Urothelium cell line (cell line): Measurements from ENCODE around the gene PHLDB2.
A peak's percentile ranks its signal among the peaks of the same experiment; 100 is the strongest.

ENCODE experiments used
- DNase-seq: peaks from one replicate; pipeline ENCODE4 v3.0.0; 2011; ENCODE audit warnings: low spot score, mixed read lengths
- FAIRE-seq: peaks from 2 replicates; lab custom pipeline; 2011; peaks lifted over from hg19 to GRCh38; lab: Jason Lieb, UNC

Gene PHLDB2

GRCh38 chr3:111881480-111881879 lies 22.4 kb downstream of the PHLDB2 start:
- no peak for FAIRE-seq
- DNase-seq: no peak

GRCh38 chr3:111882194-111882593 lies 23.1 kb downstream of the PHLDB2 start:
- DNase-seq: no peak
- no peak for FAIRE-seq

- DNase-seq: no peak
- FAIRE-seq: no peak
Measured at GRCh38 chr3:111882799-111883198, 23.7 kb downstream of the PHLDB2 start.

GRCh38 chr3:111884411-111885018 lies 25.4 kb downstream of the PHLDB2 start:
- DNase-seq (no peak), FAIRE-seq (no peak)

GRCh38 chr3:111885578-111885977 lies 26.5 kb downstream of the PHLDB2 start:
- DNase-seq (no peak), FAIRE-seq (no peak)

- no peak for DNase-seq
- FAIRE-seq: peak; percentile 5
Measured at GRCh38 chr3:111890051-111890580, 31.1 kb downstream of the PHLDB2 start.

GRCh38 chr3:111892070-111892469 lies 33.0 kb downstream of the PHLDB2 start:
- DNase-seq (no peak), FAIRE-seq (no peak)

GRCh38 chr3:111895071-111895470 lies 36.0 kb downstream of the PHLDB2 start:
- DNase-seq: no peak
- no peak for FAIRE-seq

GRCh38 chr3:111899966-111900365 lies 40.9 kb downstream of the PHLDB2 start:
- DNase-seq: no peak
- FAIRE-seq: no peak

- FAIRE-seq (no peak), DNase-seq (no peak)
Measured at GRCh38 chr3:111901637-111902036, 42.6 kb downstream of the PHLDB2 start.

- FAIRE-seq (no peak), DNase-seq (no peak)
Measured at GRCh38 chr3:111902534-111902933, 43.5 kb downstream of the PHLDB2 start.

- peak; percentile 74 for FAIRE-seq
- peak; percentile 89 for DNase-seq
Measured at GRCh38 chr3:111903067-111903511, 44.0 kb downstream of the PHLDB2 start.

GRCh38 chr3:111904376-111905241 lies 45.5 kb downstream of the PHLDB2 start:
- FAIRE-seq (peak; percentile 50), DNase-seq (peak; percentile 68)

- FAIRE-seq (peak; percentile 17), DNase-seq (no peak)
Measured at GRCh38 chr3:111906656-111907055, 47.6 kb downstream of the PHLDB2 start.

GRCh38 chr3:111907151-111907550 lies 48.1 kb downstream of the PHLDB2 start:
- DNase-seq (no peak), FAIRE-seq (no peak)

- DNase-seq (peak; percentile 24), FAIRE-seq (no peak)
Measured at GRCh38 chr3:111910806-111911205, 51.7 kb downstream of the PHLDB2 start.

GRCh38 chr3:111911446-111911845 lies 52.4 kb downstream of the PHLDB2 start:
- no peak for FAIRE-seq
- no peak for DNase-seq

- no peak for FAIRE-seq
- no peak for DNase-seq
Measured at GRCh38 chr3:111913163-111913763, 54.2 kb downstream of the PHLDB2 start.

- FAIRE-seq (no peak), DNase-seq (no peak)
Measured at GRCh38 chr3:111915905-111916304, 56.8 kb downstream of the PHLDB2 start.

GRCh38 chr3:111917300-111917699 lies 58.2 kb downstream of the PHLDB2 start:
- peak; percentile 40 for FAIRE-seq
- peak; percentile 79 for DNase-seq

- FAIRE-seq: no peak
Measured at GRCh38 chr3:111919370-111920065, 60.5 kb downstream of the PHLDB2 start.

More at GRCh38 chr3:111919370-111920065, 60.5 kb downstream of the PHLDB2 start:
- DNase-seq: no peak
